GM19099 (cell line): Measurements from ENCODE around the gene SMIM32.

Experiments
- POLR2A ChIP-seq: IDR thresholded peaks from 3 replicates; pipeline ENCODE4 v1.6.1; 2011; ENCODE audit warnings: low read depth; ENCODE audit not compliant: insufficient read length; ENCODE audit errors: extremely low read depth

SMIM32 gene

GRCh38 chr5:136164226-136164625 is 28.7 kb downstream of the SMIM32 start:
- no peak for TF ChIP-seq POLR2A

- TF ChIP-seq POLR2A: no peak
Measured at GRCh38 chr5:136162008-136162407, 31.0 kb downstream of the SMIM32 start.

GRCh38 chr5:136159457-136159856 is 33.5 kb downstream of the SMIM32 start:
- no peak for TF ChIP-seq POLR2A

- TF ChIP-seq POLR2A: no peak
Measured at GRCh38 chr5:136157514-136157913, 35.4 kb downstream of the SMIM32 start.

DNA sequence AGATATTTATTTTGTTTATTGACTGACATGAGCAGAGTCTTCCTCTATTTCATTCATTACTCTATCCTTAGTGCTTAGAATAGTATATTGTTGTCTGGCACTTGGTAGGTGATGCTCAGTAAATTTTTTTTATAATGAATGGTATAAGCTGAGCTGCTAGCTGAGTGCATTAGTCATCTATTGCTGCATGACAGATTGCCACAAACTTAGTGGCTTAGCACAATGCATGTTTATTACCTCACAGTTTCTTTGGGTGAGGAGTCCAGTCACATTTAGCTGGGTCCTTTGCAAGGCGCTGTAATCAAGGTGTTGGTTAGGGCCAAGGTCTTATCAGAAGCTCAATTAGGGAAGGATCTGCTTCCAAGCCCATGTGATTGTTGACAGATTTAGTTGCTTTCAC is 37.2 kb downstream of the SMIM32 start:
- no peak for TF ChIP-seq POLR2A

GRCh38 chr5:136155078-136155477 is 37.9 kb downstream of the SMIM32 start:
- no peak for TF ChIP-seq POLR2A

DNA sequence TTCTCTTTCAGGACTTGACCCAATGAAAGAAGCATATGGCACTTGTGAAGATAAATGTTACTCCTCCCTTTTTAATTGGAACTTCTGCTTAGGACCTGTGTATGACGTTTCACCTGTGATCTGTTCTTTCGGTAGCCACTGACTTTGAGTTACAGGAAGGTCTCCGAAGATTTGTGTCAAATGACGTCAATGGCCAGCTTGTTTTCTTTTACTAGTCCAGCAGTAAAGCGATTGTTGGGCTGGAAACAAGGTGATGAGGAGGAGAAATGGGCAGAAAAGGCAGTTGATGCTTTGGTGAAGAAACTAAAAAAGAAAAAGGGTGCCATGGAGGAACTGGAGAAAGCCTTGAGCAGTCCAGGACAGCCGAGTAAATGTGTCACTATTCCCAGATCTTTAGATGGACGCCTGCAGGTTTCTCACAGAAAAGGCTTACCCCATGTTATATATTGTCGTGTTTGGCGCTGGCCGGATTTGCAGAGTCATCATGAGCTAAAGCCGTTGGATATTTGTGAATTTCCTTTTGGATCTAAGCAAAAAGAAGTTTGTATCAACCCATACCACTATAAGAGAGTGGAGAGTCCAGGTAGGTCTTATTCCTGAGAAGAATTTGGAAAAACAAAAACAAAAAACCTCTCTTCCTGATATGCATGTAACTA is 39.3 kb downstream of the SMIM32 start:
- no peak for TF ChIP-seq POLR2A

DNA sequence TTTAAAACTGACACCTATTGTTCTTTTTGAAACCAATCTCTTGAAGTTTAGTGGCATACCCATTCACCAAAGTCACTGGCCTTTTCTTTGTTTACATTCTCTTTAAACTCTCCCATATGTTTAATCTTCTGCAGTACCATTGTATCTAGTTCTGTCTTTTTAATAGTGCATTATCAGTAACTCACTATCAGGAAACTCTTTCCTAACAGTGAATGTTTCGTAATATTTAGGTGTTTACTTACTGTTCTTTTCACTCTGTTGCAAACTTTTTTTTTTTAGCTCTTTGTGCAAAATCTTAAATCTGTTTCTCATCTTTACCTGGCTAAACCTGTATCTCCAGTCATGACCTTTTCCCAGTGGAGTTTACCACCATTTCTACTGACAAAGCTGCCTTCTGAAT is 43.1 kb downstream of the SMIM32 start:
- TF ChIP-seq POLR2A: no peak

DNA sequence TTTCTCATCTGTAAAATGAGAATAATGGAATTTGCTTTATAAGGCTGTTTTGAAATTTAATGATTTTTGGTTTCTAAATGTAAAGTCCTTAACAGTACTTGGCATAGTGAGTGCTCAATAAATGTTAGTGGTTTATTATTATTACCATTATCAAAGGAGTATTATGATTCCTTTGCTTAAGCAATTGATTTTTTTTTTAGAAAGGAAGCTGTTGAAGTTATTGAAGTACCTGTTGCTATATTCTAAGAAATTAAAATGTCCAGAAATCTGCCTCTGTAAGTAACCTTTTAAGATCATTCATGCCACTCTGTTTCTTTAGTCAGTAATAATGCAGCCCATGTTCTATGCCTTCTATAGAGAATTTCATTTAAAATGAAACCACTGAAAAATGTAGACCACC is 45.3 kb downstream of the SMIM32 start:
- no peak for TF ChIP-seq POLR2A

DNA sequence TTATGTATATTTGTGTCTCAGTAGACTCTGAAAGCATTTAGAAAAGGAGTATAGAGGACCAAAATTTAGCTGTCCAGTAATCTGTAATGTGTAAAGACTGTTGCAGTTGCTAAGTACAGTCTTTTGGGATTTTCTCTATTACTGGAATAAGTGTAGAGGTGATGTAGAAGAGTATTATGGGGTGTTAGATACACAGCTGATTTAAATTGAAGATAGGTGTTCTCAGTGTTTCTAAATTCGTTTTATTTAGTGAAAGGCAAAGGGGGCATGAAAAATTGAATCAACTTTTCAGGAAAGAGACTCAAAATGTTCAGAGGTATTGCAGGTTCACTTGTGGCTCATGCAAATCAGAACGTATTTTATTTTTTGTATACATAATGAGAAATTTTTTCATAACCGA is 46.8 kb downstream of the SMIM32 start:
- TF ChIP-seq POLR2A: no peak

- TF ChIP-seq POLR2A: no peak
Measured at GRCh38 chr5:136145030-136145429, 47.9 kb downstream of the SMIM32 start.

DNA sequence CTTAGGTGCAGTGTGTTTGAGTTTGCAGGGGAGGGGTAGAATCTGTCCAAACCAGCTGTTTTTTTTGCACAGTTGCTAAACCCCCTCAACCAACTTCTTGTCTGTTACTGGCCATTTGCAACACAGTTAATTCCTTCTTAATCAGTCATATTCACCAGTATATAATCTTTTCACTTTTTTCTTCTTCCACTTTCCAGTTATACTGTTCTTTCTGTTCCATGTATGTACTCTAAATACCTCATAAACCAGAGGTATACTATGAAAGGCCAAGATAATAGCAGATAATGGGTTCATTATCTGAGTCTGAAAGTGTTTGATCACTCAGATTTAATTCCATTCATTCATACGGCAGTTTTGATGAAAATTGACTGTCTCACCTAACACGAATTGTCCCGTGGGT is 49.2 kb downstream of the SMIM32 start:
- TF ChIP-seq POLR2A: no peak

GRCh38 chr5:136143312-136143711 is 49.6 kb downstream of the SMIM32 start:
- no peak for TF ChIP-seq POLR2A

GRCh38 chr5:136141561-136141960 is 51.4 kb downstream of the SMIM32 start:
- TF ChIP-seq POLR2A: no peak
